ENCODE data around the gene TNFAIP8L1.
A peak's percentile ranks its signal among the peaks of the same experiment; 100 is the strongest.
"Not testable (repeated sequence)": the region's sequence is repeated elsewhere in the genome, so short reads cannot be mapped to it uniquely, and the experiment has no call there.

The TNFAIP8L1 gene

DNA sequence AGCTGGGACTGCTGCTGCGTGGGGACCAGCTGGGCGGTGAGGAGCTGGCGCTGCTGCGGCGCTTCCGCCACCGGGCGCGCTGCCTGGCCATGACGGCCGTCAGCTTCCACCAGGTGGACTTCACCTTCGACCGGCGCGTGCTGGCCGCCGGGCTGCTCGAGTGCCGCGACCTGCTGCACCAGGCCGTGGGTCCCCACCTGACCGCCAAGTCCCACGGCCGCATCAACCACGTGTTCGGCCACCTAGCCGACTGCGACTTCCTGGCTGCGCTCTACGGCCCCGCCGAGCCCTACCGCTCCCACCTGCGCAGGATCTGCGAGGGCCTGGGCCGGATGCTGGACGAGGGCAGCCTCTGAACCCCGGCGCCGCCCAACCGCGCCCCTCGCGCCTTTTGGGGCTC lies 12.8 kb downstream of the TNFAIP8L1 start:
- no peak for DNase-seq

DNA sequence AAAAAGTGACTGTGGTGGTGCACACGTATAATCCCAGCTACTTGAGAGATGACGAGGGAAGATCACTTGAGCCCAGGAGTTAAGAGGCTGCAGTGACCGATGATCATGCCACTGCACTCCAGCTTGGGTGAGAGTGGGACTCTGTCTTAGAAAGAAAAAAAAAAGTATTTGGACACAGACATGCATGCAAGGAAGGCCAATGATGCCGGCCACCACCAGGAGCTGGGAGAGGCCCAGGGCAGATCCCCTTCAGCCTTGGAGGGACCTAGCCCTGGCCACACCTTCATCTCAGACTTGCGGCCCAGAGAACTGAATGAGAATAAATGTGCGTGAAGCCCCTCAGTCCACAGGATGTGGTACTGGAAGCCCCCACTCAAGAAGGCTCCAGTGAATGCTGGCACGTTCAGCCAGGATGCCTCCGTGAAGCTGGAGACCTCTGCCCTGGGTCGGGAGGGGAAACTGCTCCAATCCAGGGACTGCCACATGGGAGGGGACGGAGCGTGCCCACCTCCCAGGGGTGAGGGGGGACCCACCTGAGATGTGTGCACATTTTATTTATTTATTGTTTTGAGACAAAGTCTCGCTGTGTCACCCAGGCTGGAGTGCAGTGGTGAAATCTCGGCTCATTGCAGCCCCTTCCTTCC lies 14.6 kb downstream of the TNFAIP8L1 start:
- no peak for DNase-seq

GRCh38 chr19:4654437-4655361 lies 15.4 kb downstream of the TNFAIP8L1 start:
- no peak for DNase-seq

- no peak for DNase-seq
Observed at GRCh38 chr19:4656102-4656501, 16.8 kb downstream of the TNFAIP8L1 start.

GRCh38 chr19:4657262-4657661 lies 17.9 kb downstream of the TNFAIP8L1 start:
- DNase-seq: no peak

- DNase-seq: no peak
Observed at GRCh38 chr19:4657835-4658234, 18.5 kb downstream of the TNFAIP8L1 start.

GRCh38 chr19:4660181-4660791 lies 21.0 kb downstream of the TNFAIP8L1 start:
- DNase-seq: no peak

DNA sequence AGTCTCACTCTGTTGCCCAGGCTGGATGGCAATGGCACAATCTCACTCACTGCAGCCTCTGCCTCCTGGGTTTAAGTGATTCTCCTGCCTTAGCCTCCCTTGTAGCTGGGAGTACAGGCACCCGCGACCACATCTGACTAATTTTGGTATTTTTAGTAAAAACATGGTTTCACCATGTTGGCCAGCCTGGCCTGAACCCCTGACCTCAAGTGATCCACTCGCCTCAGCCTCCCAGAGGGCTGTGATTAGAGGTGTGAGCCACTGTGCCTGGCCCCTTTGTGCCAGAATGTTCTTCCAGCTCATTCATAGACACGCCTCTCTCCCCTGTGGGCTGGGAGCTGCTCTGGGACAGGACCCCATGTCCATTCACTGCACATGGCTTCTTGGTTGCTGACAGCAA lies 21.7 kb downstream of the TNFAIP8L1 start:
- DNase-seq: no peak

GRCh38 chr19:4662020-4662695 lies 22.8 kb downstream of the TNFAIP8L1 start:
- DNase-seq: no peak

GRCh38 chr19:4662812-4663211 lies 23.5 kb downstream of the TNFAIP8L1 start:
- DNase-seq: no peak

DNA sequence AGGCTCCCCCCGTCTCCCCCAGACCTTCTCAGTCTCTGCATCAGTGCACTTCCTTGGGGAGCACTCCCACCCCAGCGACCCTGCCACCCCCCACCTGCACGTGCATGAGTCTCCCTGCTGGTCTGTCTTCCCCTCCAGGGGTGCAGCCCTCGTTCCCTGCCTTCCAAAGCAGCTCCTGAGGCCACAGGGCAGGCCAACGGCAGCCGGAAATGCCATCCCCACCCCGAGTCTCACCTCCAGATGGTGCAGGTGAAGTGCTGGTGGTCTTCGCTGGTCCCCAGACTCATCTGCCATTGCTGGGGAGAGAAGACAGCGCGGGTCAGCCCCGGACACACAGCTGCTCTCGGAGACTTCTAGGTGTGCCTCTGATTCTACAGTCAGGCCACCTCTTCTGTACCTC lies 25.3 kb downstream of the TNFAIP8L1 start:
- no peak for DNase-seq

DNA sequence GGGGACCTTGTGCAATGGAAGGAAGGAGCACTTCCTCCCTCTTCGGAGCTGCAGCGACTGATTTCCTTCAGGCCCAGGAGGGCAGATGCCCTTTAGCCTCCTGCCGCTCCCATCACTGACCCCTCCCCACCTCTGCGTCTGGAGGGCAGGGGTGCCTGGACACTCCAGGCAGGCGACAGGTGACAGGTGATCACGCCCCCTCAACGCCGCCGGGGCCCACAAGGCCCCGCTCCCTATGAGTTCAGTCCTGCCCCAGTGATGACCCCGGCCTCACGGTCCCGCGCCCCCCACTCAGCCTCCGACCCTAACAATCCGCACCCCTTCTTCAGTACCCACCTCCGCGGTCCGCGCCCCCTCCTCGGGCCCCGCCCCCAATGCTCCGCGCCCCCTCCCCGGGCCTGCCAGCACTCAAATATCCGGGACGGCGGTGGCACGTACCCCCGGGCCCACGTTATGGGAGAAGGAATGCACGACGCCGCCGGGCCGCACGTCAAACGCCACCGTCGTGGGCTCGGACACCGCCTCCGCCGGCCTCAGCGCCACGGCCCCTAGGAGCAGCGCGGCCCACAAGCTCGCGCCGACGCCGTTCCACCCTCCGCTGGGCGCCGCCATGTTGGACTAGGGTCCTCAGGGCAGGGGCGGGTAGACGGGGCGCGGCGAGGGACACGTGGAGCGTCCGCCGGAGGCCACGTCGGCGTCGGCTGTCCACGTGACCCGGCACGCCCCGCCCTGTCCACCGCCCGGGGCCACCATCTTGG lies 30.6 kb downstream of the TNFAIP8L1 start, which contains the start of gene MYDGF:
Gene MYDGF, minus strand, starts transcription at position 620 of the 758 bp plus-strand sequence. Its CDS starts 8 bp downstream, at position 612.
- peak; percentile 94 for DNase-seq

GRCh38 chr19:4671185-4671851 lies 32.0 kb downstream of the TNFAIP8L1 start:
- no peak for DNase-seq

GRCh38 chr19:4673216-4673615 lies 33.9 kb downstream of the TNFAIP8L1 start:
- no peak for DNase-seq

- no peak for DNase-seq
Observed at GRCh38 chr19:4673726-4674125, 34.4 kb downstream of the TNFAIP8L1 start.

- no peak for DNase-seq
Observed at GRCh38 chr19:4675346-4675745, 36.0 kb downstream of the TNFAIP8L1 start.

- DNase-seq: peak; percentile 22
Observed at GRCh38 chr19:4676955-4677731, 37.8 kb downstream of the TNFAIP8L1 start.

- peak; percentile 5 for DNase-seq
Observed at GRCh38 chr19:4678881-4679790, 39.8 kb downstream of the TNFAIP8L1 start.

GRCh38 chr19:4680021-4680420 lies 40.7 kb downstream of the TNFAIP8L1 start:
- not testable (repeated sequence) for DNase-seq
